Measurements from ENCODE around the gene HAND1. TPM values are rescaled to one million over a fixed set of nuclear protein-coding genes. Genes with fewer than 3 reads are reported as not detected.

The HAND1 gene
- total RNA-seq, 1 experiment from 2014 or later, result not detected

- ChIA-PET POLR2A (interaction anchor here (0.6 to 1.7 kb wide), 3 partner anchors 17 to 175 kb away, joined by 3 to 11 read pairs (median 3); partner anchors contain the start of gene SAP30L), CTCF (interaction anchor here (0.5 to 13.0 kb wide), 64 partner anchors 9 to 1934 kb away, joined by 3 to 351 read pairs (median 4); no protein-coding TSS in a partner anchor)
- intact Hi-C loops (cut with micrococcal nuclease), result loop anchor here (1.0 to 5.0 kb wide), 4 partner anchors 55 to 494 kb away; no protein-coding TSS in a partner anchor
- no peak for DNase-seq (ENCODE audit: unreplicated experiment)
- peaks cover 14% of the 10 kb centered on the region for H3K4me1 Mint-ChIP-seq (ENCODE audit: insufficient read depth, unreplicated experiment)
- H3K36me3 Mint-ChIP-seq (ENCODE audit: insufficient read depth, unreplicated experiment), result no peaks in the 10 kb centered on the region
- no peak for TF ChIP-seq CTCF (IDR thresholded peaks at IDR 0.05; ENCODE audit: unreplicated experiment)
- BruUV-seq (replicated peaks), result no TSS peak
- peaks cover 15% of the 10 kb centered on the region for H3K27me3 Mint-ChIP-seq (ENCODE audit: insufficient read depth, unreplicated experiment)
- H3K27ac Mint-ChIP-seq (ENCODE audit: low read depth, unreplicated experiment), result no peak overlapping the region
- H3K4me3 Mint-ChIP-seq (ENCODE audit: unreplicated experiment), result no peak overlapping the region
- no peaks in the 10 kb centered on the region for H3K9me3 Mint-ChIP-seq (ENCODE audit: unreplicated experiment)
Observed at GRCh38 chr5:154466671-154467070, 11.4 kb downstream of the HAND1 start.

GRCh38 chr5:154466147-154466546 is 11.9 kb downstream of the HAND1 start:
- BruUV-seq (replicated peaks), result no TSS peak
- peaks cover 11% of the 10 kb centered on the region for H3K27me3 Mint-ChIP-seq (ENCODE audit: insufficient read depth, unreplicated experiment)
- intact Hi-C loops (cut with micrococcal nuclease), result loop anchor here (2.0 to 5.0 kb wide), 2 partner anchors 393 to 494 kb away; no protein-coding TSS in a partner anchor
- no peak overlapping the region for H3K4me3 Mint-ChIP-seq (ENCODE audit: unreplicated experiment)
- TF ChIP-seq CTCF (IDR thresholded peaks at IDR 0.05; ENCODE audit: unreplicated experiment), result no peak
- H3K9me3 Mint-ChIP-seq (ENCODE audit: unreplicated experiment), result no peaks in the 10 kb centered on the region
- no peak for DNase-seq (ENCODE audit: unreplicated experiment)
- ChIA-PET CTCF (interaction anchor here (0.6 to 13.0 kb wide), 49 partner anchors 8 to 501 kb away, joined by 3 to 351 read pairs (median 5); no protein-coding TSS in a partner anchor), POLR2A (interaction anchor here (0.7 to 1.7 kb wide), 3 partner anchors 20 to 257 kb away, joined by 3 to 11 read pairs (median 3); partner anchors contain the start of gene SAP30L)
- peaks cover 9% of the 10 kb centered on the region for H3K4me1 Mint-ChIP-seq (ENCODE audit: insufficient read depth, unreplicated experiment)
- peaks cover 1% of the 10 kb centered on the region for H3K36me3 Mint-ChIP-seq (ENCODE audit: insufficient read depth, unreplicated experiment)
- H3K27ac Mint-ChIP-seq (ENCODE audit: low read depth, unreplicated experiment), result no peak overlapping the region

GRCh38 chr5:154465169-154465568 is 12.9 kb downstream of the HAND1 start:
- peaks cover 11% of the 10 kb centered on the region for H3K36me3 Mint-ChIP-seq (ENCODE audit: insufficient read depth, unreplicated experiment)
- POLR2A ChIA-PET, result interaction anchor here (0.6 to 1.7 kb wide), 3 partner anchors 18 to 256 kb away, joined by 3 to 11 read pairs (median 3); partner anchors contain the start of gene SAP30L

More at GRCh38 chr5:154465169-154465568, 12.9 kb downstream of the HAND1 start:
- Mint-ChIP-seq H3K9me3 (ENCODE audit: unreplicated experiment) (no peaks in the 10 kb centered on the region), H3K4me1 (ENCODE audit: insufficient read depth, unreplicated experiment) (no peaks in the 10 kb centered on the region), H3K4me3 (ENCODE audit: unreplicated experiment) (no peak overlapping the region), H3K27me3 (ENCODE audit: insufficient read depth, unreplicated experiment) (peaks cover under 1% of the 10 kb centered on the region), H3K27ac (ENCODE audit: low read depth, unreplicated experiment) (no peak overlapping the region)
- CTCF ChIA-PET, result interaction anchor here (0.6 to 13.0 kb wide), 17 partner anchors 14 to 531 kb away, joined by 3 to 351 read pairs (median 7); no protein-coding TSS in a partner anchor
- intact Hi-C loops (cut with micrococcal nuclease), result loop anchor here (1.0 to 5.0 kb wide), 2 partner anchors 20 to 493 kb away; partner anchors contain the start of gene SAP30L
- no TSS peak for BruUV-seq (replicated peaks)
- TF ChIP-seq CTCF (IDR thresholded peaks at IDR 0.05; ENCODE audit: unreplicated experiment), result no peak
- DNase-seq (ENCODE audit: unreplicated experiment), result peak; percentile 93

All from MCF 10A (cell line).